NCI-H1930 (cell line): Measurements from ENCODE around the gene SACM1L.

ENCODE experiments used
- DNase-seq, 2 experiments: peaks; one replicate each; lab custom pipeline; 2025; lab: John Stamatoyannopoulos, UW

The SACM1L gene

DNA sequence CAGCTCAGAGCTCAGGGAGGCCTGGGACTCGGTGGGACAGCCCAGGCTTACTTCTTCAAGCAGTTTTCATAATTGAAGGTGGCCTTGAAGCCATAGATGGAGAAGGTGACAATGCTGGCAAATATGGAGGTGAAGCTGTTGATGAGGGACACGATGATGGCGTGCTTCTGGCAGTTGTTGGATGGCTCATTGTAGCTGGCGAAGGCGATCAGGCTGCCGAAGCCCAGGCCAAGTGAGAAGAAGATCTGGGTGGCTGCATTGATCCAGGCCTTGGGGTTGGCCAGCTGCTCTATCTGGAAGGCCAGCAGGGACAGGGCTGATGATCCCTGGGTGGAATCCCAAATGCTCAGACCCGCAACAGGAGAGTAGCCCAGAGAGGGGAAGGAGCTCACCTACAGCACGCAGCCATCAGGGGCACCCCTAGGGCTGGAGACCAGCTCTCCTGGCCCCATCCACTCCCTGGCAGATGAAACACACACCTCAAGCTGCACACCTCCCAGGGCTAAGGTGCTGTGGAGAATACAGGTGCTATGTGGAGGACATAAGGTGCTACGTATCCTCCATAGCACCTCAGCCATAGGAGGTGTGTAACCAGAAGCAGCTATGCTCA, 82.1 kb downstream of the SACM1L start:
- DNase-seq = no peak

DNA sequence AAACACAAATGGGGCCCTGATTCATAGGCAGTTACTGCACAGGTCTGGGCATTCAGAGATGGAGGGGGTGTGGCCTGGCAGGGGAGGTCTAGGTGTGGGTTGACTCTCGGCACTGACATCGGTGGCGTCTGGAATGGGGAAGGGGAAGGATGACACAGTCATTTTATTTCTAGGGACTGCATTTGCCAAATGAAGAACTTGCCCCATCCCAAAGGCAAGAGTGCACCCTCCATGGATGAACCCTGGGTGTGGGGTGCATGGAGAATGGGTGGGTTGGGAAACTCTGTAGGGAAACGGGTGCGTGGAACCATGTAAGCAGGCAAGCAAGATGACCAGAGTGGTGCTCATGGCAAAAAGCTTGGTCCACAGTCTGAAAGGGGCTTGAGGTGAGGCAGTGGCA, 82.6 kb downstream of the SACM1L start:
- DNase-seq = no peak

DNA sequence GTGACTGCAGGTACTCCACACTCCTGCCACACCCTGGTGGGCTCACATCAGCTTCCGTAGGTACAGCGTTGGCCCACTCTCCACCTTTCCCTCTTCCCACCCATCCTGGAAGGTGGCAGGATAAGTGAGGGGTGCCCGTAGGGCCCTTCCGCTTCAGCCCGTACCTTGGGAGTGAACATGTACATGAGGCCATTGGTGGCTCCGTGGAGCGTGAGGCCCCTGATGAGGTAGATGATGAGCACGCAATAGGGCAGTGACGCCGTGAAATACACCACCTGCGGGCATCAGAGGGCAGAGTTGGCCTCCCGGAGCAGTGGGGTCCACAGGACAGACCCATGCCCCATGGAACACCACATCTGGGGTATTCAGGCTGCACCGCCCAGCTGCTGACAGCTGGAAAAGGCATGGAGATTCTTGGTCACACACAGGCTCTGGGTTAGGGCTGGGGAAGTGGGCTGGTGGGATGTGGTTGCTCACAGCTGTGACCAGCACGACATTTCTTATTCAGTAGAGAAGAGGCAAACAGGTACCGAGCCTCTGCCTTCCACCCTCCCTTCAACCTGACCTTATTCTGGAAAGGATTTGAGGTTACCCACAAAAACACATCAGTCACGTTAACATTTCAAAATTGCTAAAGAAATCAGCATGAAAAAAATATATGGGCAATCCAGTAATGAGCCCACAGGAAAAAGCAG, 83.3 kb downstream of the SACM1L start:
- no peak for DNase-seq

DNA sequence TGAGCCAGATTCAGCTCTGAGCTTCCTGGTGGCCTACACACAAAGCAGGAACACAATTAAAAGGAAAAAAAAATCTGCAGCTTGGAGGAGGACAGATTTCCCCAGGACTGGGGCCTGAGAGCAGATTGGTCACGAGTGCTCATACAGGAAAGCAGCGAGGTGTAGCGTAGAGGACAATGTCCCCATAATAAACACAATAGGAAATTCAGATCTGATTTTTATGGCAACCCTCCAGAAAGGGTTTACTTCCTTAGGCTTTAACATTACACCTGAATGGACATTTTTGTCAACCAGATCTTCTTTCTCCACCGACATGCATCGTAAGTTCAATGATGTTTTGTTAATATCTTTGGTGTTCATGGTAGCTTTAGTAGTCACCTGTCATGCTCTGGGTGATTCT, 83.9 kb downstream of the SACM1L start:
- DNase-seq = no peak

DNA sequence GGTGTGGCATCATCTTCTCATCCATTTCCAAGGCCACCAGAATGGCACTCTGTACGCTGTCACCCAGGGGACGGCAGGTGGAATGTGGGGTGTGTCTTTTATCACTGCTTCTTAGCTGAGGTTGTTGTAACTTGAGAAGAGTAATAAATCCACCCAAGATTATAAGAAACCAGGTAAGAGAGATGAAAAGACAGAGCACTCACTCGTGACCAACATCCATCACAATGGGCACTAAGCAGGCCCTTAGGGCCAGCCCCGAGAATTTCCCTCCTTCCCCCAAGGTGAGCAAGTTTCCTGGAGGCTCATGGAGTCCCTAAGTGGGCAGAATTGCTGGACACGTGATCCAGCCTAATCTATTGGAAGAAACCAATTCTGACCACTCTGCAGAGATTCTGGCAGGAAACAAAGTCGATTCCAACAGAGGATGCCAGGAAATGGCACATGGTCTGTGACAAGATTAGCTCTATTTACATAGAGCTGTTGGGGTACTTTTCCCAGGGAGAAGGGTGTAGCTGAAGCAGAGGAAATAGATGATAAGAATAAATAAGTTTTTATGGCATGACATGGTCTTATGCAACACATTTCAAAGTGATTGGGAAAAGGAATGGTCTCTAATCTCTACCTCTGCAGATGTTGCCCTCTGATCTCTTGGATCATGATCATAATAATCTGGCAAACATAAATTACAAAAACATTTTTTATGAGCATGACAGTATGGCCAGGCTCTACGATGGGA, 84.7 kb downstream of the SACM1L start:
- DNase-seq = no peak

DNA sequence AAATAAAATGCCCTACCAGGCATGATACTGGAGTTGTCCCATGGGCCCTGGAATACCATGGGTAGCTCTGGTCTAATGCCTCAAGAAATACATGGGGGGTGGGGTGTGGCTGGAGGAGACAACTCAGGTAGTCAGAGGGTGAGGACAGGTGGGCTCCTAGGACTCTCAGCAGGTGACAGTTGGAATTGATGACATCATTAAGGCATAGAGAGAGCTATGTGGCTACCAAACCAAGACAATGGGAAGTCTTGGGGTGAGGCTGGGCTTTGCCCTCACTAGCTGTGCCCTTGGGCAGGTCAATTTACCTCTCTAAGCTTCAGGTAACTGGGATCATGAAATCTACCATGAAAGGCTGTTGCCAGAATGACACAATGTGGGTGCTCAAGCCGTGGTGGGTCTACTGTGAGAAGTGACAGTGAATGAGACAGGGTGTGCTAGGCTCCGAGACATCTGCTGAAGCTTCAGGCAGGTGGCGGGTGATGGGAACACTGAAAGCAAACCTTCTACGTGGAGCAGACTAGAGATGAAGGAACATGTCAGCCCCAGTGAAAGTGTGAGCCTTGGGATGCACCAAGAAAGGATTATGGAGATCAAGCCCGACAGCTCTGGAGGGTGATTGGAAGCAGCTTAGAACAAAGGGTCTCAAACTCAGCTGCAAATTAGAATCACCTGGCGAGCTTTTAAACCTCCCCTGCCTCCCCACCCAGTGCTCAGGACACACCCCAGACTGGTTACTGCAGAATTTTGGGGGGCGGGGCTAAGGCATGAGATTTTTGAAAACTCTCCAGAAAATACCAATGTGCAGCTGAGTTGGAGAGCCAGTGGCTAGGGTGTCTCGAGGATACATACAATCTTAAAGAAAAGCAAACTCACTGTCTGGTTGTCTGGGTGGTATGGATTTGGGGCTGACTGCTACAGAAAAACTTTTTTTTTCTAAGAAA, 85.7 kb downstream of the SACM1L start:
- no peak for DNase-seq

DNA sequence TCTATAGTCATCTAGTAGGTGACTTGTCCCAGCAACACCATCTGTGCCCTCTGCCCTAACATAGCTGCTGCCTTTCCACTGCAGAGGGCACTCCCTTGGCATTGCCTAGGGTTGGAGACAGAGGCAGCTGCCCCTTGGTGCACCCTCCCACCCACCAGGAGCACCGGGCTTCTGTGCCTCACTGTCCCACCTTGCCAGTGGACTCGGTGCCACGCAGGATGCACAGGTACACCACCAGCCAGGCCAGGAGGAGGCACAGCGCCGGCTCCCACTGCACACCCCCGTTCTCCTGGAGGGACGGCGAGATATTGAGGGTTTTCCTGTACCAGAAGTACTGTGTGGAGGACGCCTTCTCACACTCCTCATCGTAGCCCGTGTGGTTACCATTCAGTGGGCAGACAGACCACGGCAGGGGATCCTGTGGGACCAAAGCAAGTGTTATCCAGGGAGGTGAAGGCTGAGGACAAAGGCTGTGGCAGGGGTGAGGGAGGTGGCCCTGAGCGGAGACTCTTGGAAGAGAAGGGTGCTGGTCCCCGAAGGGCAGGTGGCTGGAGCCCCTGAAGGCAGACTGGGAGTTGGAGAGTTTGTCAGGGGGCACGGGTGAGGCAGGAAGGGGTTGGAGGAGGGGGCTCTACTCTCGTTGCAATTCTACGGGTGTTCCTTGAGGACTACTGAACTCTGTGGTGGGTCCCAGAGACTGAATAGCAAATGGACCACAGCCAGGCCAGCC, 86.5 kb downstream of the SACM1L start:
- DNase-seq = no peak

DNA sequence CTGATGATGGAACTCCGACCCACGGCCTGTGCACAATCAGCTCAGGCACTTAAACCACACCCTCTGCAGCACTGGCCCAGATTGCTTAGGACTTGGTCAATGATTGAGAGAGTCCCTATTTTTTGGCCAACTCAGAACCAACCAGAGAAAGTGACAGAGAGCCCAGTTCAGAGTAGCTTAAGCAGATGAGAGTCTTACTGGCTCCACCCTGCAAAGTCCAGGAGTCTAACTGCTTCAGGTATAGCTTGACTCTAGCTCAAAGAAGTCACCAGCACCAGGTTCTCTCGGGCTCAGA, 87.1 kb downstream of the SACM1L start:
- no peak for DNase-seq

DNA sequence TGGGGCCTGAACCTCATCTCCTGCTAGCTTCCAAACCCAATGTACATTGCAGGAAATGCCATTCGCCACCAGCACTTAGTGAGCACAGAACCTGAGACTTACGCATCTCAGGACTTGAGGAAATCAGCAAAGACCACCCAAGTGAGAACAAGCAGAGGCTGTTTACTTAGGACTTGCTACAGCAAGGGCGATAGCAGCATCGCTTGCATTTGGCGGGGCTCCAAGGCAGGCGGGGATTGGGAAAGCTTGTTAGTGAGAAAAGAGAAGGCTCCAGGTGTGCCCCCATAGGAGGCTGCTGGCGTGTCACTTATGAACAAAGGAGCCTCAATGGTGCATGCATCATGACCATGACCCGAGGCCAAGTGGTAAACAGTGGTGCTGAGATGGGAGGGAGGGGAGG, 87.4 kb downstream of the SACM1L start:
- no peak for DNase-seq

DNA sequence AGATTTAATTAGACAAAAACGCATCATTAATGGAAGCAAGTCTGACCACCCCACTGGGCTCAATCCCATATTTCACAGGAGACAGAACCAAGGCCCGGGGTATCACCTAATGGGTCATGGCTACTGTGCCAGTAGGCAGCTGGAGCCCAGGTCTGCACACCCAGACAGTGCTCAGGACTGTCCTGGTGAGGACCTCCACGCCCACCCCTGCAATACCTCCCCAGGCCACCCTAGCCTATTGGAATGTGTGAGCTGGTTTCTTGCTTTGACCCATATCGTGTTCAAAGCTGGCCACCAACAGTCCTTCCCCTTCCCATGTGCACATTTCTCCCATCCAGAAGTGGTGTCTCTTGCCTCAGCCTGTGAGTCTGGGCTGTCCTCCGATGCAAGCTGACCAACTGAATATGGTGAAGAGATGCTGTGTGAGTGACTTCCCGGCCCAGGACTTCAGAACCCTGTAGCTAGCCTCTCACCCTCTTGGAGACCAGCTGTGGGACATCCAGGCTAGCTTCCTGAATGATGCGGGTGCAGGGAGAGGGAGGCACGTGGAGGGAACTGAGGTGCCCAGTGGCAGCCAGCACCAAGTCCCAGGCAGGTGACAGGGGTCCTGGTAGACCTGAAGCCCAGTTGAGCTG, 88.0 kb downstream of the SACM1L start:
- no peak for DNase-seq

DNA sequence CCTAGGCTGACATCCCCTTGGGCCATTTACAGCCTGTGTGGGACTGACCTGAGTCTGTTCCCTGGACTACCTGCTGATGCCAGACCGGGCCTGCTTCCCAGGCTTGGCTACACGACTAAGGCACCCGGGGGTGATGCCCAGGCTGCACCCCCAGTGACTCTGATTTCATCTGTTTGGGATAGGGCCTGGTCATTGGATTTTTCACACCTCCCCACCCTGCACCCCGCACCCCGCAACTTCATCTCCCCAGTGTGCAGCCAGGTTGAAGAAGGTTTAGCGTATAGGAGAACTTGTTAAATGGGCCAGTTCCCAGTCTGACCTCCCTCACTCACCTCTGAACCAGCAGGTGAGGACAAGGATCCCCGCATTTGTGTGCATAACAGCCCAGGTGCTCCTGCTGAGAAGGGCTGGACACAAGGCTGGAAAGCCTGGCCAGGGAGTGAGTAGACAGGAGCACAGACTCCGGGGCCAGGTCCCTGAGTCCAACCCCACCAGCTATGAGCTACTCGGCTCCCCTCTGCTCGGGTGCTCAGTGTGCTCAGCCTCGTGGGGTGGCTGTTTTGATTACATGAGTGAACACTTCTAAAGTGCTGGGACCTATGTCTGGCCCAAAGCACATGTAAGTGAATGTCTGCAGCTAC, 88.7 kb downstream of the SACM1L start:
- no peak for DNase-seq

DNA sequence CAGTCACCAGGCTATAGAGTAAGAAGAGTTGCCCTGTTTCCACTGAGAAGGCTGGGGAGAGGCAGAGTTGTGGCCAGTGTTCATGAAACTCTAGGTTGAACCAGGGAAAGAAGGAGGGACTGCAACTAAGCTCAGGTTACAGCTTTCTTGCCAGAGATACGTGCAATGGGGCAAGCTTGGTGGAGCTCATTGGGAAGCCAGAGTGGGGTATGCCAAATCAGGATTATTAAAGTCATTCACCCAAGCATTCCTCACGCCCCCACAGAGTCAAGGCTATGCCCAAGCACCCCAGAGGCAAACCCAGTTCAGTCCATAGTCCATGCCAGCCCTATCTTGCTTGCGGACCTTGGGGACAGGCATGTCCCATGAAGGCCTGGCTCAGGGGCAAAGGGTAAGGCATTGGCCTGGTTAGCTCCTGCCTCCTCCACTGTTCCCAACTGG, 89.6 kb downstream of the SACM1L start:
- DNase-seq = no peak

DNA sequence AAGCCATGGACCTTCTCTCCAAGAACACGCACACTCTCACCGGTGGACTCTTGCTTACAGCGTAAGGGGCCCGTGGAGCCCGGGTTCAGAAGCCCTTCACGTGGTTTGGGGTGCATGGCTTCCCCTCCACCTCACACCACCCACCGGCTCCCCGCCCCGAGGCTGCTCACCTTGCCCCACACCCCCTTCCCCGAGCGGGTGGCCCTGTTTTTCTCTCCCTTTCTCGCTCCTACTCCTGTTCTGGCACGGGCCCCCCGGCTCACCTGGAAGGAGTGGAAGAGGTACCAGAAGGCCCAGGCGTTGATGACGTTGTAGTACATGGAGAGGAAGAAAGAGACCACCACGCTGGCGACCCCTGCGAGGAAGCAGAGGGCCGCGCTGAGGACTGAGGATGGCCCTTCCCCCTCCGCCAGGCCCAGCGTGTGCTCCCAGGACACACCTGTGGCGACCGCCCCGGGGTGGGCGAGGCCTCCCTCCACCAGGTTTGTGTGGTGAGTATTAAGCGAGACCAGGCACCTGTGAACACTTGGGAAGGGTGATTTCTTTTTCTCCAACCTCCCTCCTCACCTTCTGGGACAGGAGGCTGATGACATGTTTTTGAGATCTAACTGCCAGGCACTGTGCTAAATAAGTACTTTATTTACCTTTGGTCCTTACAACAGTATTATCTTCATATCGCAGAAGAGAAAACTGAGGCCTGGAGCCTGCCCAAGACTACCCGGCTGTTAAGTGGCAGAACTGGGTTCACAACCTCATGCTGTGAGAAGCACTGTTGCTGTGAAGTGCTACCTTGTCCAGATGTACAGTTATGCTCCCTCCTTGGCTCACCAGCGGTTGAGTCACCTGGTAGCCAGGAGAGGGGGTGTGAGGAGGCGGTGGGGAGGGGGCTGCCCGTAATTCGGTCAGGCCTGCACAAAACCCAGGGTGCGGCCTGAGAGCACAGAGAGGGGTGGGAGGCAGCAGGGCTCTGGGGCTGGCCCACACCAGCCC, 90.8 kb downstream of the SACM1L start:
- no peak for DNase-seq

DNA sequence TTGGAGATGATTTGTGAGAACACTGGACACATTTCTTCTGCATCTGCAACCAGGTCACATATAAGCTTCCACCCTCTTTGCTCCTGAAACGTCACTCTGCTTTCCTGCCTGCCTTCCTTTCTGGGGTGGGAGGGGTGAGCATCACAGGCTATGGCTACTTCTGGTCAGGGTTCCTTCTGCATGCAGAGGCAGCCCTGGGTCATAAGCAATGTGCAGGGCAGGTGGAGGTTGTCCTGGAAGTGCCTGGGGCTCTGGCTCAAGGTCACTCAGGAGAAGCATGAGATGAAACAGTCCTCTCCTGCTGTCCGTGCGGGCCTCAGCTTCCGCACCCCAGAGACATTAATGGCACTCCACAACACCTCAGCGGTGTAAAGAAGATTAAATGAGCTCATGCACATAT, 92.1 kb downstream of the SACM1L start:
- no peak for DNase-seq

DNA sequence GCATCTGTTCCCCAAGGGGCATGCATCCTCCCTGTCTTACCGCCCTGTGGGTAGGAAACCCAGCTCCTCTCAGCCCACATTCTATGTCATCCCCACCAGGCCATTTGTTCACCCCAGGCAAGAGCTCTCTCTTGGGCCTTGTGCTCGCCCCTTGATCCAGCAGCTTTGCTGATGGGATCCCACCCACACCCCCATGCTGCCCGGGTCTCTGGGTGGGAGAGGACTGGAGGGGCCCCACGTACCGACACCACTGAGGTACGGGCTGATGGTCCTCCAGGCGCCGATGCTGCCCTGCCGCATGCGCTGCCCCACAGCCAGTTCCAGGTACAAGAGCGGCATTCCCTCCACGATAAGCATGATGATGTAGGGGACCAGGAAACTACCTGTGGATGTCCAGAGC, 92.6 kb downstream of the SACM1L start:
- DNase-seq = no peak

DNA sequence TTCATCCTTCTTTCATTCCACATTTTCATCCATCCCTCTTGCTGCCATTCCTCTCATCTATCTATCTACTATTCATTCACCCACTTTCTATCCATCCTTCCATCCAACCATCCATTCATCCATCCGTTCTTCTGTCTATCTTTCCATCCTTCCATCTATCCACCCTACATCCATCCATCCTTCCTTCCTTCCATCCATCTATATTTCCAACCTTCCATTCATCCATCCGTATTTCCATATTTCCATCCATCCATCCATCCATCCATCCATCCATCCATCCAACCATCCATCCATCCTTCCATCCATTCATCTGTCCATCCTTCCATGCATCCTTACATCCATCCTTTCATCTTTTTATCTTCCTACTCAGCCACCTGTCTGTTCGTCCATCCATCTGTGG, 93.2 kb downstream of the SACM1L start:
- no peak for DNase-seq

DNA sequence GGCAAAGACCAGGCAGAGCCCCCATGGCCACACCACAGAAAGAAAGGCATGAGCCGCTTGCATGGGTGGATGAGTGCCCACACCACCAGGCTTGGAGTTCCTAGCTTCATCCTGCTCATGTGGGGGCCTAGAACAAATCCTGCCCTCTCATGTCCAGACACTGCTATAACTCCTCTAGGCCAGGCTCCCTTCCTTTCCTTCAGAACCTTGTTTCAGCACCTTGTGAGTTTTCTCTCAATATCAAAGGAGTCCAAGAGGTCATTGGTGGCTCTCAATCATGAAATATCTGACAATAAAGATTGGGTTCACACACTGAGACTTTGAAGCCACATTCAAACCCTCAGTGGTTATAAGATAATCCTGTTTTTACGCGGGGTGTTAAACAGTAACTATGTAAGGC, 94.5 kb downstream of the SACM1L start:
- no peak for DNase-seq

DNA sequence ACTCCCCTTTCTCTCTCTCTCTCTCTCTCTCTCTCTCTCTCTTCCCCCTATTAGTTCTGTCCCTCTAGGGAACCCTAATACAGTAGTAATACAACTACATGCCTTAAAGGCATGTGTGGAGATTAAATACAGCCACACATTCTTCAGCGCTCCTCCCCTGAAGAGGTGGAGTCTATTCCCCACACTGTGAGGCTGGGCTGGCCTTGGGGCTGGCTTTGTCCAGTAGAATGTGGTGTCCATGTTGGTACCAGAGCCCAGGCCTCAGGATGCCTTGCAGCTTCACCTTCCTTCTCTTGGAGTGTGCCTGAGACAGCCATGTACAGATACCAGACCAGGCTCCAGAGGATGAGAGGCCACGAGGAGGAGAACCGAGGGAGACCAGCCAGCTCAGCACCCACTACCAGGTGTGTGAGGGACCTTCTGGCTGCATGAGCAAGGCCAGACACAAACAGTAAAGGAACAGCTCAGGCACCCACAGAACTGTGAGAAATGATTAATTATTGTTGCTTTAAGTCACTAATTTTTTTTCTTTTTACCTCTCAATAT, 96.5 kb downstream of the SACM1L start:
- DNase-seq = no peak

DNA sequence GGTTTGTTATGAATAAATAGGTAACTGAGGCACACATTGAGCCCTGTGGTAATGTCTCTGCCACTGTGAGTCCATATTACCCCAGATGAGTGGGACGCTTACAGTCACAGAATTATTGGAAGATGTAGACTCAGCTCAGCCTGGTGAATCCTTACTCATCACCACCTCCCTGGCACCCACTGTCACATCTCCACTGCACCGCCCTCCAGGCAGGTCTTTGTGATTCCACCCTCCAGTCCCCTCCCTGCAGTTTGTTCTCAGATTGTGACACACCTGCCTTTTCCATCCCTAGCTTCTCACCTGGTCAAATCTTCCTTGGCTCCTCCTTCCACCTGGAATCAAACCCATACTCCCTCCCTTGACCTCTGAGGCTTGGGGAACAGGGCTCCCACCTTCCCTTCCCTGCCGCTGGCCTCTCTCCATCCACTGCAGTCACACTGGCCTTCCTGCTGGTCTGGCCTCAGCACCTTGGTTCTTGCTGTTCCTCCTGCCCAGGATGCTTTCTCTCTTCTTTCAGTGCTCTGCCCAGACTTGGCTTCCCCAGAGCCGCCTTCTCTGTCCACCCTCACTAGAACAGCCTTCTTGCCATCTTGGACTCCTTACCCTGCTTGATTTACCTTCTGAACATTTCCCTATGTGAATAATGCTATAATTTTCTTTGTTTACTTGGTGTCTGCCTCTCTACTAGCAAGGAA, 97.8 kb downstream of the SACM1L start:
- no peak for DNase-seq
